OCI-M1 (cell line): ENCODE data around the gene MMRN1.

Experiments used
- DNase-seq: peaks from one replicate; lab custom pipeline; 2025; lab: John Stamatoyannopoulos, UW

MMRN1 gene

DNA sequence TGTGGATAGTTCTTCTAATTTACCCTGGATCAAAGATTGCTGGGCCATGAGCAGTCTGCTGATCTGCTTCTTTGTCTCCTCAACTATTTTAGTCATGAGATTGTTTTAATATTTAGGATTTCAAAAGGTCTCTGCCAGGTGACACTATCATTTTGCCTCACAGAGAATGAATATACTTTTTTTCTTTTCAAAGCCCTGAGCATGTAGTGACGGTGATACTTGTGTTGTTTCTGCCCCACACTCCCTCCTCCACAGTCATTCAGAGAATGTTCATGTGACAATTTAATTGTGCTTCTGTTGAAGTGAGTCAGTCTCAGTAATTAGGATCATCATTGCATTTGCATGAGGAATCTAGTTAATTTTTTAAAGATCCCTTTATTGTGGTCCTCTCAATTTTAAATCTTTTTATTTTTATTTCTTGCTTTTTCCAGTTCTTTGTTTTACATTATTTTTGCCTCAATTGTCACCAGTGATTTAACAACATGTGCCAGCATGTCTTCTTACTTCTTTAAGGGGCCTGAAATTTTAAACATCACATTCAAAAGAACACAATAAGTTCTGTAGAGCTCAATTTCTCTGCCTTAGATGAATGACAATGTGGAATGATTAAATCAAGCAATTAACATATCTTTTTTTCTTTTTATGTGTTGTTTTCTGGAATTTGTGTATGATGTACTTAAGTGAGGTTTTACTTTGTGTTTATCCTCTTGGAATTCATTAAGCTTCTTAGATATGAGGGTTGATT, 12.3 kb downstream of the MMRN1 start:
- DNase-seq, result no peak

- no peak for DNase-seq
Observed at GRCh38 chr4:89909889-89910288, 15.2 kb downstream of the MMRN1 start.

- no peak for DNase-seq
Observed at GRCh38 chr4:89913623-89914022, 19.0 kb downstream of the MMRN1 start.

- peak; percentile 44 for DNase-seq
Observed at GRCh38 chr4:89914609-89915550, 20.2 kb downstream of the MMRN1 start.

DNA sequence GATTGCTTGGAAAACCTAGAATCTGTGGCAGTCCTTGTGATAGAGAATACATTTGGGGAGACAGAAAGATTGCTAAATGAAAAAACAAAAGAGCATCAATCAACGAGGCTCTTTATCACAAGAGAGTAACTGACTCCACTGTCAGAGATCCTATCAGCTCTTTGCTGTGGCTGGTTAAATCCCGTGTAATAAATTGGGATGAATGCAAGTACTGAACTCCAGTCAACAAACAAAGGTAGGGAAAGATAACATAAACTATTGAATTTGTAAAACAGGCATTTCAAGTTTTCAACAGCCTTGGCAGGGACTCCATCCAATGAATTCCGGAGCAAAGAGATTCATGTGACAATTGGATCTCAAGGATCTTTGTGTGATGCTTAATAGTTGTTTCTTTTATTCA, 21.3 kb downstream of the MMRN1 start:
- DNase-seq, result no peak

DNA sequence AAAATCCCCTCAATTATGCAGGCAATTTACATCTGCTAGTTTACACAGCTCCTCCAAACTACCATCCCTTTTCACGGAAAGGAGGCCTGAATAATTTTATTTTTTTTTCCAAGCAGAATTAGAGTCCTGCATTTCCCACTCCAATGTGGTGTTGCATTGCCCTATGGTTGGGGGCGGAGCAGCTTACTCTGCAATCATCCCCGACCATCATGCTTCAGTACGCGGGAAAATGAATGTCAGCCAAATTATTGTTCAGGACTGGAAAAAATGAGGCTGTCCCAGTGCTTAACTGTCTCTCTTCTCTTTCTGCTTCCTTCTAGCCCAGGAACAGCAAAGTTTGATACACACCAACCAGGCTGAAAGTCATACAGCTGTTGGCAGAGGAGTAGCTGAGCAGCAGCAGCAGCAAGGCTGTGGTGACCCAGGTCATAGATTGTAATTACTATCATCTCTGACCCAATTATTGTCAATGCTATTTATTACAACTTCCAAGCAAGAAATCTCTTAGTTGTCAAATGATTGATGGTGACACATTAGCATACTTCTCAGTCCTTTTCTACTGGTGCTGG, 28.3 kb downstream of the MMRN1 start:
- no peak for DNase-seq

DNA sequence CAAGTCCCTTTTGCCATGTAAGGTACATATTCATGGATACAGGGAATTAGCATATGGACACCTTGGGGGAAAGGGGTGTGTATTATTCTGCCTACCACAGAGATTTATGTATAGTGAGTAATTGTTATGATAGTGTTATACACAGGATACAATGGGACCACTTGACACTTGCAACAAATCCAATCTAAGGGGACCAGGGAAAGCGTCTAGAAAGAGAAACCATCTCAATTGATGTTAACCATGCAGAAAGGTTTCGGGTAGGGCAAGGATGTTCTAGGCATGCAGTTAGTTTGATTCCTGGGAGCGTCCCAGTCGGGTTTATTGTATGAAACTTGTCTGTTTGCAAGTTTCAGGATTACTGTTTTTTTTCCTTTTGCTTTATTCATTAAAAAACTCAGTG, 34.2 kb downstream of the MMRN1 start:
- DNase-seq, result no peak

GRCh38 chr4:89929425-89930159, 34.9 kb downstream of the MMRN1 start:
- no peak for DNase-seq

DNA sequence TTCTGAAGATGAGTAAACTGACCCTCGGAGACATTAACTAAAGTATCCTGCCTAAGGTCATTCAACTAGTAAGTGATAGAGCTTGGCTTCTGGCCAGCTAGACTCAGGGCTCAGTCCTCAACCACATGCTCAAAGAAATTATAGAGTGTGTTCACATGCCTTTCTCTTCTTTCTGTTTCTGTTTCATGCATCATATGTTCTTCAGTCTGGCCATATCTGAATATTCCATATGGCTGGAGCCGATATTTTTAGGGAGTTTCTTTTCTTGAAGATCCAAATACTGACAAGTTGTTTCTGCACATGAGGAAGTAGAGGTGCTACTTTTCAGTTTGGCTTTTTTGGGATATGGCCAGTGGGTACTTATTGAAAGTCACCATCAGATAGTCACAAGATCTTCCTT, 44.9 kb downstream of the MMRN1 start:
- peak; percentile 81 for DNase-seq

GRCh38 chr4:89939994-89940393, 45.3 kb downstream of the MMRN1 start:
- peak; percentile 43 for DNase-seq

DNA sequence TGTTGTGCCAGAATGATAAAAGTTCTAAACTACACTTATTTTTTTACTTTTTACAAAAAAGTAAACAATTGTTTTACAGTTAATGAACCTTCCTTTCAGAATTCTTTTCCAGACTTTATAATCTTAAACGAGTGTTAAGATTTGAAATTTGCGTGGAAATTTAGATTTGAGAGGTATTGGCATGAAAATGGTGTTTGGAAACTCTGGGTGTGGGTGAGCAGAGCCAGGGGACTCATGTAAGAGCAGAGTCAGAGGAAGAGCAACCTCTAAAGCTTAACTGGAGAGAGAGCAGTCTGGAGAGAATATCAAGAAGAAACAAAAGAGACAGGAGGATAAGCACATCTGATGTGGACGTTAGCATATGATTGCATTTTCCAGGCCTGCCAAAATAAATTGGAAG, 48.2 kb downstream of the MMRN1 start:
- no peak for DNase-seq

DNA sequence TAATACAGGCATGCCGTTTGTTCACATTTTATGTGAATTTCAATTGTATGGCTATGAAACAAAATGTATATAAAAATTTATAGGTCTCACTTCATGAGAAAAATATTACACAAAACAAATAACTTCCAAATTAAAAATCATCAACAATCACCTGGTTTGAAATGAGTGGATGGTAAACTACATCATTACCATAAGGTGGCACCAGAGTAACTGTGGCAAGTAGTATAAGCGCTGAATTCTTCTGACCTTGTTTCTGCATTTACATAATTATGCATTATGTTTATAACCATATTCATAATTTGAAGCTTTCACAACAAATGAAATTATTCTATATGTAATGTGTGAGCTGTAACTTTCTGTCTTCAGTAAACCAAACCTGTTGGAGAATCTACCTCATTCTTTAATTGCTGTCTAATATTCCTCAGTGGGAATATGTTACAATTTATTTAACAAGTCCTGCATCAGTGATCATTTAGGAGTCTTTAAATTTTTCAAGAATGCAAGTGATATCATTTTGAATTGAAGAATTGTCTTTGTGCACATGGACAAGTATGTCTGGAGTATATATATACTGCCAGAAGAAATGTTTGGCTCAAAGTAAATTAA, 55.2 kb downstream of the MMRN1 start:
- DNase-seq, result peak; percentile 38

DNA sequence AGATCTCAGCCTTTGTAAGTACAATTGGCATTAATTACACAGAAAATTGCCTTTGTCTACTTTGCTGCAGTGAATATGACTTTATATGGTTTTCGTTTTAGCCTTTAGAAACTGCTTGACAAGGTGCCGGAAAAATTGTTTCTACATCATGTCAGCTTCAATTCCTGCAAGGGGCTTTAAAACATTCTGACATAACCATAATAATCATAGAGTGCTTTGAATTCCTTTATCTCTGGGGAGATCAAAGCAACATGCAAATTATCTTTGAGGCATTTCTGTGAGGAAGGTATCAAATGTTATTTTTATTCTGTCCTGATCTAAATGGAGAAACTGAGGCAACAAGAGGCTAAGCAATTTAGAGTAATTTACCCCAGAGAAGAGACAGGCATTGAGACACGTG, 57.8 kb downstream of the MMRN1 start:
- no peak for DNase-seq

GRCh38 chr4:89954906-89955695, 60.4 kb downstream of the MMRN1 start:
- no peak for DNase-seq

DNA sequence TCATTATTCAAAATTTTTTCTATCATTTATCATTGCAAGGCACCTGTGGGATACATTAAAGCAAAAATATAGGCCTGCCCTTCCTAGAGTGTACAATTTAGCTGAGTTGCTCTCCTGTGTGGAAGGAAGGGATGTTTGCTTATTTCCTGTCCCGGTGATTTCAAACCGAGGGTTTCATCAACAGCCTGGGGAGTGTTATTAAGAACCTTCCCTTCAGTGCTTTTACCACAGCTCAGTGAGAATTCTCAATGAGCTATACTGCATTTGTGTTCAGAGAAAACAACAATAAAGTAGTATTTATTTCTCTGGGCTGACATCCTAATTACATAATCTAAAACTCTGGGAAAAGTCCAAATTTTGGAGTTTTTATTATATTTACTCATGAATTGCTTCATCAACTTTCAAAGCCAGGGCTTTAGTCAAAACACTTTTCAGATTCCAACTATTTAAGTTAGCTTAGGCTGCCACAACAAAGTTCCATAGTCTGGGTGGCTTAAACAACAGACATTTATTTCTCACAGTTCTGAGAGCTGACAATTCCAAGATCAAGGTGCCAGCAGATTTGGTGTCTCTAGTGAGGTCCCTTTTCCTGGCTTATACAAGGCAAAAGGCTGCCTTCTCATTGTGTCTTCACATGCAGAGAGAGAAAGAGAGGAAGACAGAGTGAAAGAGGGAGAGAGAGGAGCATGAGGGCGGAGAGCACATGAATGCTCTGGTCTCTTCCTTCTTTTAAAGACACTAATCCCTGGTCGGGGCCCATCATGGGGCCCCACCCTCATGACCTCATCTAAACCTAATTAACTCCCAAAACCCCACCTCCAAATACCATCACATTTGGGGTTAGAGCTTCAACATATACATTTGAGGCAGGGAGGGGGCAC, 62.6 kb downstream of the MMRN1 start:
- DNase-seq, result no peak

GRCh38 chr4:89981789-89982334, 87.2 kb downstream of the MMRN1 start:
- no peak for DNase-seq

DNA sequence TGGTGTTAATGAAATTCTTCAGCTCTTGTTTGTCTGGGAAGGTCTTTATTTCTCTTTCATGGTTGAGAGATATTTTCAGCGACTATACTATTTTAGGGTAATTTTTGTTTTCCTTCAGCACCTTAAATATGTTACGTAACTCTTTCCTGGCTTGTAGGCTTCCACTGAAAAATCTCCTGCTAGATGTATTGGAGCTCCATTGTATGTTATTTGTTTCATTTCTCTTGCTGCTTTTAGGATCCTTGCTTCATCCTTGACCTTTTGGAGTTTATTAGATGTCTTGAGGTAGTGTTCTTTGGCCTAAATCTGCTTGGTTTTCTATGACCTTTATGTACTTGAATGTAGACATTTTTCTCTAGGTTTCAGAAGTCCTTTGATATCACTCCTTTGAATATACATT, 93.6 kb downstream of the MMRN1 start:
- no peak for DNase-seq

DNA sequence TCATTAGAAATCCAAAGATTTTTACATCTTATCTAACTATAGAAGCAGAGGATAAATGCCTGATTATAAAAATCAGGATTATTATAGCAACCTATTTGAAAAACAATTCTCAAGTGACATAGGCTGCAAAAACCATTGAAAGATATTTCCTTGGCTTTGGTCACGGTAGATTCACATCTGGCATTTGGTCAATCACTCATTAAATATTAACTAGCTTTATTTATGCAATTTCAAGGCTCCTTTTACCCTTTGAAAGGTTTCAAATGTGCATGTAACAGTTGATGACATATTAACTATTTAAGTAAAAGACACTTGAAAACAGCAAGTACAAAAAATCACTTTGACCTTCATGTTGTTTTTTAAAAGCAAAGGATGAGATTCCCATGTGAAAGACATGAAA, 98.1 kb downstream of the MMRN1 start:
- no peak for DNase-seq

- DNase-seq, result no peak
Observed at GRCh38 chr4:89994176-89994873, 99.7 kb downstream of the MMRN1 start.
